Body of pancreas (tissue), 4 donors: ENCODE results near the gene STIL. TPM values are rescaled to one million over a fixed set of nuclear protein-coding genes. Genes with fewer than 3 reads are reported as not detected.

ENCODE experiments used
- ATAC-seq: fragments of 150-250 bp; one replicate; pipeline ENCODE4 v1.9.1; 2016
- DNase-seq, 4 donors: peaks; one replicate each; pipeline ENCODE4 v3.0.0-alpha.2; 2019
- H3K27ac ChIP-seq, 4 donors: fragments of 200-600 bp; sonication (generic); 1 replicate in 3 of 4; 2 replicates in 1 of 4; pipeline versions ENCODE4 v1.5.1 to v1.6.1; 2016 to 2019; ENCODE audit warnings: mild to moderate bottlenecking in 1 of 4, mixed read lengths in 1 of 4, moderate library complexity in 1 of 4
- H3K27me3 ChIP-seq, 2 donors: fragments of 200-600 bp; sonication (generic); one replicate each; pipeline ENCODE4 v1.6.0; 2016; ENCODE audit warnings: mild to moderate bottlenecking in 1 of 2
- H3K36me3 ChIP-seq, 2 donors: fragments of 200-600 bp; sonication (generic); replicated peaks in 1 of 2; 2 replicates each; pipeline ENCODE4 v1.5.1; 2016; ENCODE audit warnings: low read depth in 2 of 2; ENCODE audit not compliant: insufficient read depth in 1 of 2
- H3K4me1 ChIP-seq: fragments of 200-600 bp; sonication (generic); one replicate; pipeline ENCODE4 v1.6.0; 2016
- H3K4me3 ChIP-seq, 2 donors: fragments of 200-600 bp; sonication (generic); 1 replicate in 1 of 2; 2 replicates in 1 of 2; pipeline ENCODE4 v1.5.1; 2016 to 2019
- H3K9me3 ChIP-seq, 3 donors: fragments of 200-600 bp; sonication (generic); 1 replicate in 2 of 3; 2 replicates in 1 of 3; pipeline ENCODE4 v1.5.1; 2016
- CTCF ChIP-seq, 7 experiments: fragments of 450-650 bp in 4 of 7; fragments of 200-600 bp in 3 of 7; sonication (generic) in 3 of 7; IDR thresholded peaks; one replicate each; pipeline ENCODE4 v1.5.1; 2016 to 2019; ENCODE audit warnings: antibody characterized with exemption in 7 of 7
- POLR2A ChIP-seq, 3 donors: fragments of 450-650 bp; IDR thresholded peaks; one replicate each; pipeline ENCODE4 v1.6.1; 2016; ENCODE audit warnings: antibody characterized with exemption in 3 of 3, mild to moderate bottlenecking in 2 of 3
- WGBS, 2 donors: methylation state at CpG; one replicate each; pipeline ENCODE4 v1.1.5; 2017; 5-methylcytosine and 5-hydroxymethylcytosine counted together
- intact Hi-C: fragments of 100-400 bp; cut with DNase I; formaldehyde crosslinking; loops from one replicate; pipeline ENCODE4 v1.15.1; 2023
- total RNA-seq, 2 donors: library from RNA; depleted of rRNA; stranded (reverse); fragments of >200 nt; gene quantifications; one replicate each; pipeline ENCODE4 v1.1.0, GENCODE V29; 2016

The STIL gene
- total RNA-seq, 2 donors from 2014 or later, result 0.52 TPM; not detected in 1

GRCh38 chr1:47252369-47252768 lies 61.6 kb downstream of the STIL start:
- no peak for TF ChIP-seq CTCF (IDR thresholded peaks at IDR 0.05)
- TF ChIP-seq POLR2A (IDR thresholded peaks at IDR 0.05), result no peak
- H3K4me1 ChIP-seq, result peaks cover 5% of the 10 kb centered on the region
- H3K27ac ChIP-seq, result no peak overlapping the region
- no peaks in the 10 kb centered on the region for H3K36me3 ChIP-seq
- DNase-seq, result no peak
- 75 to 78% methylated on average over 1 of the region's 1 CpG for WGBS, 2 donors
- no peaks in the 10 kb centered on the region for H3K9me3 ChIP-seq
- no peak for ATAC-seq
- H3K4me3 ChIP-seq, result no peak overlapping the region
- no peaks in the 10 kb centered on the region for H3K27me3 ChIP-seq
- intact Hi-C loops, result no loop called here

GRCh38 chr1:47249755-47250154 lies 64.2 kb downstream of the STIL start:
- DNase-seq (no peak), ATAC-seq (no peak)
- intact Hi-C loops, result no loop called here
- Histone ChIP-seq H3K4me1 (peaks cover 5% of the 10 kb centered on the region), H3K27me3 (no peaks in the 10 kb centered on the region), H3K36me3 (no peaks in the 10 kb centered on the region), H3K27ac (no peak overlapping the region), H3K4me3 (no peak overlapping the region), H3K9me3 (no peaks in the 10 kb centered on the region)
- TF ChIP-seq POLR2A (IDR thresholded peaks at IDR 0.05), result no peak
- no peak for TF ChIP-seq CTCF (IDR thresholded peaks at IDR 0.05)
- 82 to 84% methylated on average over 3 of the region's 3 CpGs for WGBS, 2 donors

GRCh38 chr1:47244339-47244862 lies 69.5 kb downstream of the STIL start:
- WGBS, 2 donors, result 53 to 79% methylated on average over 3 of the region's 3 CpGs
- no peaks in the 10 kb centered on the region for H3K4me1 ChIP-seq
- no peak overlapping the region for H3K4me3 ChIP-seq
- H3K27me3 ChIP-seq, result no peaks in the 10 kb centered on the region
- H3K9me3 ChIP-seq, result no peaks in the 10 kb centered on the region
- no peaks in the 10 kb centered on the region for H3K36me3 ChIP-seq
- no peak for TF ChIP-seq POLR2A (IDR thresholded peaks at IDR 0.05)
- no peak for TF ChIP-seq CTCF (IDR thresholded peaks at IDR 0.05)
- intact Hi-C loops, result no loop called here
- ATAC-seq (no peak), DNase-seq (no peak)
- no peak overlapping the region for H3K27ac ChIP-seq

GRCh38 chr1:47243910-47244309 lies 70.0 kb downstream of the STIL start:
- H3K4me3 ChIP-seq, result no peak overlapping the region

More at GRCh38 chr1:47243910-47244309, 70.0 kb downstream of the STIL start:
- Histone ChIP-seq H3K27me3 (no peaks in the 10 kb centered on the region), H3K4me1 (no peaks in the 10 kb centered on the region), H3K36me3 (no peaks in the 10 kb centered on the region), H3K9me3 (no peaks in the 10 kb centered on the region), H3K27ac (no peak overlapping the region)
- intact Hi-C loops, result no loop called here
- 57 to 68% methylated on average over 5 of the region's 5 CpGs for WGBS, 2 donors
- DNase-seq (no peak), ATAC-seq (no peak)
- no peak for TF ChIP-seq CTCF (IDR thresholded peaks at IDR 0.05)
- TF ChIP-seq POLR2A (IDR thresholded peaks at IDR 0.05), result no peak
